Measurements from ENCODE around the gene DNAL1.

DNAL1 gene

GRCh38 chr14:73710737-73711136, 66.0 kb downstream of the DNAL1 start:
- no peak for DNase-seq

GRCh38 chr14:73712071-73712506, 67.3 kb downstream of the DNAL1 start:
- DNase-seq: no peak

- peak; percentile 40 for DNase-seq
Observed at GRCh38 chr14:73712540-73713180, 67.9 kb downstream of the DNAL1 start.

GRCh38 chr14:73713206-73713802, 68.5 kb downstream of the DNAL1 start:
- DNase-seq: peak; percentile 32

DNA sequence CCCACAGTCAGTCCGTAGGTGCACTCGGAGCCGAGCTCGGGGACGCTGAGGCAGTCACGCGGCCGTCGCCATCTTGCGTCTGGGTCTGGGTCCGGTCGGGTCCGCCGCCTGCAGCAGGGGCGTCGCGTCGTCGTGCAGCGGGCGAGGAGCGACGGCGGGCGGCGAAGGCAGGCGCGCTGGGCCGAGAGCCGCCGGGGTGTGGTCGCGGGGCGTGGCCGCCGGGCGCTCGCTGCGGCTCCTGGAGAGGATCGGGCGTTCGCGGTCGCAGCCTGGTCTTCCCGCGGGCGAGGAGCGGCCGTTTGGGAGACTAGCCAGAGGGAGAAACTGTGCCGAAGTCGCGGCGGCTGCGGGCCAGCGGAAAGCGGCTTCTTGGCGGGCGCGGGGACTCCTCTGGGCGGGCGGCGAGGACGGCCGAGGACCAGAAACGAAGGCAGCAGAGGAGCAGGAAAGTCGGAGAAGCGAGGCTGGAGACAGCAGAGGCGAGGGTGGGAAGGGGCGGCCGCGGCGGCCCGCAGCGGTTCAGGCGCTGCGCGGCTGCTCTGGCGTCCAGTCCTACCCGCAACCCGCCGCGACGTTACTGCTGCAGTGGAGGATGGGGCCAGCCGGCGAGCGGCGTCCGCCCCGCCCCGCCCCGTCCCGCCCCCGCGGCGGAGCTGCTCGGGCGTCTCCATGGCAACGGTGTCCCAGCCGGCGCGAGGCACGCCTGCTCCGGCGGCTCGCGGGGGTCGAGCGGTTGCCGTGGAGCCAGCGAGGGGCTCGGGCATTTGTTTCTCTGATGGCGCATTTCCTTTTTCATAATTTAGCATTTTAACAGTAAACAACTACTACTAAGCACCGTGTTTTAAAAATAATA, 69.2 kb downstream of the DNAL1 start, which contains the start of gene PNMA1:
Gene PNMA1, minus strand, starts transcription at position 582 of the 853 bp plus-strand sequence. CDS start 745 bp downstream, outside the sequence.
- peak; percentile 93 for DNase-seq

DNA sequence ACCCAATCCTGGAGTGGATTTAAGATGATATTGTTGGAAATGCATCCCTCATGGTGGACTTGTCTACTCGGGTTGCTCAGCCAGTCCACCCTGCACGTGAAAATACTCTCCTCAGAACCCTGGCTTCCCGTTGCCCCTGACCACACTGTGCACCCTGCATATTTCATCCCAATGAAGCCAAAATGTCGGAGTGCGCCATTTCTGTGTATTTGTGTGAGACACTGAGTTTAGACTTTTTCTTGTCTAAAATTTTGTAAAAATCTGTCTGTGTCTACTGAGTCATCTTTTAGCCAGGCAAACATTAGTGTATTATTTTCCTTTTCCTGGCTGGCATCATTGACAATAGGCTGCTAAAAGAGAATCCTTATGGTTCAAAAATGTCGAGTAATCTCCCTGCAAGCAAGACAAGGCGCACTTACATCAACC, 69.9 kb downstream of the DNAL1 start:
- no peak for DNase-seq

- no peak for DNase-seq
Observed at GRCh38 chr14:73715707-73716106, 70.9 kb downstream of the DNAL1 start.

- peak; percentile 36 for DNase-seq
Observed at GRCh38 chr14:73717266-73717665, 72.5 kb downstream of the DNAL1 start.

- peak; percentile 77 for DNase-seq
Observed at GRCh38 chr14:73717711-73718417, 73.1 kb downstream of the DNAL1 start.

DNA sequence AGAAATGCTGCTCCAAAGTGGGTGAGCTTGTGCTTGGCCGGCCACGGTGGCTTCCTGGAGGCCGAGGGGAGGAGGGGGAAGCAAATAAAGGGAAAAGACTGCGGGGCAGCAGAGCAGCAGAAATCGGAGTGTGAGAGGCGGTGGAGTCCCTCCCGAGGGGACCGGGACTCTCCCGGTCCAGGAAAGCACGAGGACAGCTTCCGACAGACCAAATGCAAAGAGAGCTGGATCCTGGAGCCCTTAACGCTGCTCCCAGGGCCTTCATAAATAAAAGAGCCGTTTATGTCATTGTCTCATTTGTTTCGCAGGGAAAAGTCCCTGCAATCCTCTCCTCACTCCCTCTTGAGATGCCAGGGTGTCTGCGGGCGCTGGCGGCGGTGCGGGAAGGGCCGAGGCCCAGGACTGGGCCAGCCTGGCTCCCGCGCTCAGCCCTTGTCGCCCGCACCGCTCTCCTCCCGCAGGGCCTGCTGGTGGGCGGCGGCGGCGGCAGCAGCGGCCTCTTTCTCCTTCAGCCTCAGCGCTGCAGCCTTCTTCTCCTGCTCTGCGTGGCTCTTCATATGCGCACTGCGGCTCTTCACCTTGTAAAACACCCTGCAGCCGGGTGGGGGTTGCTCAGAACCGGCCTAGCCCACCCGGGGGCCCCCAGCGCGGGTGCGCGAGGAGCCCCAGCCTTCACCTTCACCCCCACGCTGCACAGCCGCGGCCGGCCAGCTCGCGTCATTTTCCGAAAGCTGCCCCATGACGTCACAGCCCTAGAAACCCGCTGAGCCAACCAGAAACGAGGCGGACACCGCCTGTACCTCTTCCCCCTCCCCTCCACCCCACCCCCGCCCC, 73.8 kb downstream of the DNAL1 start:
- DNase-seq: peak; percentile 61

DNA sequence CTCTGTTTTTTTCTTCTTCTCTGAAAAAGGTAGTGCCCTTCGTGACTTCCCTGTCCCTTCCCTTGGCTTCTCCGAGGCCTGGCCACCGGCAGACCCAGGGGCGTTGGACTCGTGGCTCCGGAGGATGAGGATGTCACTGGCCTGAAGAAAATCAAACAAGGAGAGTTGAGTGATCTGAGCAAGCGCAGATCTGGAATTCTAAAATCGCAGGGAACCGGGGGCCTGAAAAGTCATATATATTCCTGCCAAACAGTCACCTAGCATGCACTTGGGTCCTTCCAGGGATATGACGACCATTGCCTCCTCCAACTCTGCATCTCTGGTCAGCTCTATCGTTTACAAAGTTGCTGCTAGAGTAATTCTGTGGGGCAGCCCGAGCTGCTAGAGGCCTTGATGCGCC, 74.6 kb downstream of the DNAL1 start:
- no peak for DNase-seq

- DNase-seq: no peak
Observed at GRCh38 chr14:73719791-73720190, 75.0 kb downstream of the DNAL1 start.

- no peak for DNase-seq
Observed at GRCh38 chr14:73720636-73721035, 75.8 kb downstream of the DNAL1 start.

DNA sequence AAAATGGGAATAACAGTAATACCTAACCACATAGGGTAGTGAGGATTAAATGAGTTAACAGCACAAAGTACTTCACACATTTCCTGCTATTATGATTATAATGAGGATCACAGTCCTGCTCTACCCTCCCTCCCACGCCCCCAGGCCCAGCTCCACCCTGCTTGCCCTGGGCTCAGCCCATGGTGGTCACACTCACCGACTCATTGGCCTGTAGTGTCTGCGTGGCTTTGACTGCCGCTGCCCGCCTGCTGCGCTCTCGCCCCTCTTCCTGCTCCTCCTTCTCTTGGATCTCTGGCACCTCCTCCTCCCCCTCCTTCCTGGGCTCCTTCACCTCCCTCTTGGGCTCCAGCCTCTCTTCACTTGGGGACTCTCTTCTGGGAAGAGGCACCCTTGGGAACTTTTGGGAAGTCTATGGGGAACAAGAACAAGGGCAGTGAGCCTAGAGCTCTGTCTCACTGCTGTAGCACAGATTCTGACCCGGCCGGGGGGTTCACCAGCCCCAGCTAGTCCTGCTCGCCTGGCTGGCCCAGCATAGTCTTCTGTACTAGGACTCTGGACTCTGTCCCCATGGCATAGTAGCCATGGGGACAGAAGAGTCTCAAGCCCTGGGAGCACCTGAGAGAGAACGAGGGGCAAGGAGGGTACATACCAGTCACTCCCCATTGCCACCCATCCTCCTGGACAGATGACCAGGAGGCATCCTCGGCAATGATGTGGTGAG, 76.5 kb downstream of the DNAL1 start:
- no peak for DNase-seq

GRCh38 chr14:73722581-73722980, 77.8 kb downstream of the DNAL1 start:
- DNase-seq: no peak

DNA sequence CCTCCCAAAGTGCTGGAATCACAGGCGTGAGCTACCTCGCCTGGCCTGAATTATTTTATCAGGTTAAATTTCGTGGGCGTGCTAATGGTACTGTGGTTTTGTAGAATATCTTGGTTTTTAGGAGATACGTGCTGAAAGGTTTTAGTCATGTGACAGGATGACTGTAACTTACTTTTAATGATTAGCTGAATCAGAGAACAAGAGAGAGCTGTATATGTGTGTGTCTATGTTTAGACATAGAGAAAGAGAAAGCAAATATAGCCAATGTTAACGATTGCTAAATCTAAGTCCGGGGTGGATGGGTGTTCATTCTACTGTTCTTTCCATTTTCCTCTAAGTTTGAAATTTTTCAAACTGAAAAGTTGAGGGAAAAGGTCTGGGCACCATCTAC, 78.6 kb downstream of the DNAL1 start:
- DNase-seq: no peak

DNA sequence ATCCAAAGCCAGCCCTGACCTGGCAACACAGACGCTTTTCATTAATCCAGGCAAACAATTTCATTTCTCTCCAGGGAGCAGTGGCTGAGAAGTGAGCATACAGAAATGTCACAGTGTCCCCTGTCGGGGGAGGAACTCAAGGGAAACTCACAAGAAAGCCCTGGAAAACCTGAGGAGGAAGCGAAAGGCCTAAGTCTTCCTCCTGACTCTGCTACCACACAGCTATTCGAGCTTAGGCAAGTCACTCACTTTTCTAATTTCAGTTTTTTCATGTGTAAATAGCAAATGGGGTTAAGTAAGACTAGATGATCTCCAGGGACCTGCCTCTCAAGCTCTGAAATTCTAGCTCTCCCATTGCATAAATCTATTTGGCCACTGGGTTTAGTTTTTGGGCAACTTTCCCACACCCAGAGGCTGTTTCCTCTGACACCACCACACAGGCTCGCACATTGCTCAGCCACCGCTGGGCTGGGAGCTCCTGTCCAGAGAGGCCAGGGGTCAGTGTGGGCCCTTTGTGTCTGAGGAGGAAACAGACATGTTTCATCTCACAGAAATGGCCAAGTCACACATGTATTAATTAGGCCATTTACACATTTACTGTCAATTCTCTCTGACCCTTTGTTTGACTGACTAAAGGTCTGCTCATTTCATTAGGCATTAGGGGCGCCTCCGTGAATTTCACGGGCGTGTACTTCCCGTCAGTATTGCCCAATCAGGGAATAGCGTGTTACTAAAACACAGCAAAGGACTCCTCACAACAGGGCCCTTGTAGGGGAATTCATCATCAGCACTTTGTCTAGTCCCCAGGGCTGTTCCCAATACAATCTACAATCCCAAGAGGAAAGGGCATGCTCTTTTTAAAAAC, 79.2 kb downstream of the DNAL1 start:
- DNase-seq: peak; percentile 50

GRCh38 chr14:73724696-73725095, 79.9 kb downstream of the DNAL1 start:
- DNase-seq: no peak

DNA sequence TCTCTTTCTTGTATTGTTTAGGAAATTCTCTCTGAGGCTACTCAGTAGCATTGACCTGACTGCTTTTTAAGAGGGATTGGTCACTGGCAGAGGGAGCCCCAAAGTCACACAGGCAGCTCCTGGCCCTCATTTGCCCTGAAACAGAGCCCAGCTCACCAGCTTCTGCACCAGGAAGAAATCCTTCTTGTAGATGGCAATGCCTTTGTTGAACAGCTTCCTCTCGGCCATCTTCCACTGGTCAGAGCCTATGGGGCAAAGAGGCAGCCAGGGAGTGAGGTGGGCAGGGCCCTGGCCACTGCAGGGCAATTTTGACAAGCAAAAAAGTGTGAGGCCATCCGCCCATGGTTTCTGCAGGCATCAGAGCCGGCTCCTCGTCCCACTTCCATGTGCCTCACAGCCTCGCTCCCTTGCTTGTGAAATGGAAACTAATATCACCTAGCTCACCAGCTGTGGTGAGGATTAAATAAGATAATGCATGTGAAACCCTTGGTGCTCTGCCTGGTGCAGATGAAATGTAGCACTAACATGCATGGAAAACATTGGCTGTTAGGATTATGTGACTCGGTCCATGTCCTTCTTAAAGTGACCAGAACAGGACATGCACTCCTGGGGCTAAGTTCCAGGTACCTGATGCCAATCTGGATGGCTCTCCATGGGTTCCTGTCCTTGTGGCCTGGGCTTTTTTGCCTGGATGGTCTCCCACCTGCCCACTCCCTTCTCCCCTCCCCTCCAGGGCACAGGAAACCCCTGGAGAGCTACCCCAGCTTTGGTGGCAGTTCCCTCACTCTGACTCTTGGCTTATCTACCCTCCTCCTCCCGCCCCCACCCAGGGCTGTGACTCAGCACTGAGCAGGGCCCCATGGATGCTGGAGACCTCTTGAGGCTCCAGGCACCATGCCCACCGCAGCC, 80.6 kb downstream of the DNAL1 start:
- DNase-seq: no peak

Measured in right hindlimb (tissue), 1 donor.